H9 (cell line): Measurements from ENCODE around the gene DGKB. TPM values are rescaled to one million over a fixed set of nuclear protein-coding genes. Genes with fewer than 3 reads are reported as not detected.

Experiments used
- DNase-seq: peaks from one replicate; pipeline ENCODE4 v3.0.0-alpha.2; 2017
- H2AFZ ChIP-seq: one replicate; pipeline ENCODE4 v1.6.1; 2013; ENCODE audit warnings: mild to moderate bottlenecking, low read length, control low read depth, moderate library complexity
- H2AK5ac ChIP-seq: 2 replicates; pipeline ENCODE4 v1.6.1; 2013; ENCODE audit warnings: low read length, control low read depth, mixed read lengths; ENCODE audit not compliant: insufficient read length
- H2BK120ac ChIP-seq: one replicate; pipeline ENCODE4 v1.6.1; 2013; ENCODE audit warnings: low read depth, mild to moderate bottlenecking, low read length, control low read depth, inconsistent platforms; ENCODE audit not compliant: poor library complexity, severe bottlenecking
- H2BK12ac ChIP-seq: 2 replicates; pipeline ENCODE4 v1.6.1; 2013; ENCODE audit warnings: low read length, control low read depth, mixed read lengths, low read depth; ENCODE audit not compliant: insufficient read length
- H2BK15ac ChIP-seq: 2 replicates; pipeline ENCODE4 v1.6.1; 2013; ENCODE audit warnings: low read depth, low read length, control low read depth
- H2BK20ac ChIP-seq: one replicate; pipeline ENCODE4 v1.6.1; 2013; ENCODE audit warnings: low read depth, mild to moderate bottlenecking, low read length, control low read depth, inconsistent platforms; ENCODE audit not compliant: poor library complexity, severe bottlenecking
- H2BK5ac ChIP-seq: 2 replicates; pipeline ENCODE4 v1.6.1; 2013; ENCODE audit warnings: low read length, control low read depth, mixed read lengths; ENCODE audit not compliant: insufficient read length
- H3K14ac ChIP-seq: 2 replicates; pipeline ENCODE4 v1.6.1; 2013; ENCODE audit warnings: low read length, control low read depth; ENCODE audit not compliant: insufficient read depth
- H3K18ac ChIP-seq: 2 replicates; pipeline ENCODE4 v1.6.1; 2013; ENCODE audit warnings: low read depth, mild to moderate bottlenecking, mixed read lengths, low read length, control low read depth; ENCODE audit not compliant: insufficient read length
- H3K23ac ChIP-seq: 2 replicates; pipeline ENCODE4 v1.6.1; 2013; ENCODE audit warnings: low read length, control low read depth, mixed read lengths, low read depth; ENCODE audit not compliant: insufficient read length
- H3K23me2 ChIP-seq: 2 replicates; pipeline ENCODE4 v1.6.1; 2013; ENCODE audit warnings: low read depth, mild to moderate bottlenecking, mixed read lengths, low read length, control low read depth; ENCODE audit not compliant: insufficient read length, poor library complexity, severe bottlenecking
- H3K27ac ChIP-seq: 2 replicates; pipeline ENCODE4 v1.5.1; 2013; ENCODE audit warnings: low read length, control low read depth, mixed read lengths, low read depth; ENCODE audit not compliant: insufficient read length
- H3K27me3 ChIP-seq: 2 replicates; pipeline ENCODE4 v1.6.1; 2013; ENCODE audit warnings: low read length, control low read depth, inconsistent platforms; ENCODE audit not compliant: insufficient read depth
- H3K4ac ChIP-seq: 2 replicates; pipeline ENCODE4 v1.6.1; 2013; ENCODE audit warnings: low read depth, mild to moderate bottlenecking, control low read depth, inconsistent platforms, low read length, moderate library complexity
- H3K4me1 ChIP-seq: 2 replicates; pipeline ENCODE4 v1.6.1; 2013; ENCODE audit warnings: low read length, control low read depth, inconsistent platforms; ENCODE audit not compliant: insufficient read depth
- H3K4me2 ChIP-seq: 2 replicates; pipeline ENCODE4 v1.6.1; 2013; ENCODE audit warnings: low read length, control low read depth, mixed read lengths; ENCODE audit not compliant: insufficient read length, insufficient read depth
- H3K56ac ChIP-seq: 2 replicates; pipeline ENCODE4 v1.6.1; 2013; ENCODE audit warnings: low read depth, mild to moderate bottlenecking, mixed read lengths, low read length, control low read depth; ENCODE audit not compliant: insufficient read length
- H3K79me1 ChIP-seq: 2 replicates; pipeline ENCODE4 v1.6.1; 2013; ENCODE audit warnings: low read depth, mild to moderate bottlenecking, moderate library complexity, low read length, control low read depth, inconsistent platforms; ENCODE audit not compliant: insufficient read depth, poor library complexity, severe bottlenecking
- H3K79me2 ChIP-seq: 2 replicates; pipeline ENCODE4 v1.6.1; 2013; ENCODE audit warnings: low read length, control low read depth, inconsistent platforms; ENCODE audit not compliant: insufficient read depth
- H3K9ac ChIP-seq: 2 replicates; pipeline ENCODE4 v1.6.1; 2013; ENCODE audit warnings: low read length, control low read depth, mixed read lengths; ENCODE audit not compliant: insufficient read length; ENCODE audit errors: extremely low read depth
- H3K9me3 ChIP-seq: one replicate; pipeline ENCODE4 v1.6.1; 2013; ENCODE audit warnings: low read depth, low read length, inconsistent platforms; ENCODE audit not compliant: control insufficient read depth
- H3T11ph ChIP-seq: one replicate; pipeline ENCODE4 v1.6.1; 2013; ENCODE audit warnings: mild to moderate bottlenecking, low read length, control low read depth, inconsistent platforms
- H4K20me1 ChIP-seq: one replicate; pipeline ENCODE4 v1.6.1; 2013; ENCODE audit not compliant: control insufficient read depth, insufficient read length, insufficient read depth
- H4K5ac ChIP-seq: 2 replicates; pipeline ENCODE4 v1.6.1; 2013; ENCODE audit warnings: low read depth, mild to moderate bottlenecking, mixed read lengths, low read length, control low read depth; ENCODE audit not compliant: insufficient read length
- H4K8ac ChIP-seq: replicated peaks from 2 replicates; pipeline ENCODE4 v1.6.1; 2013; ENCODE audit warnings: low read length, control low read depth, mixed read lengths, low read depth; ENCODE audit not compliant: insufficient read length
- H4K91ac ChIP-seq: 2 replicates; pipeline ENCODE4 v1.6.1; 2013; ENCODE audit warnings: low read depth, mild to moderate bottlenecking, moderate library complexity, mixed read lengths, low read length, control low read depth; ENCODE audit not compliant: insufficient read length
- H3K27ac Mint-ChIP-seq, 3 experiments: 2 replicates in 2 of 3; 3 replicates in 1 of 3; pipeline ENCODE4 v1.8.0; 2020 to 2021; ENCODE audit warnings: mixed read lengths in 3 of 3, mild to moderate bottlenecking in 1 of 3, moderate library complexity in 1 of 3
- H3K27me3 Mint-ChIP-seq: 2 replicates; pipeline ENCODE4 v1.8.0; 2021; ENCODE audit warnings: low read depth, mild to moderate bottlenecking, moderate library complexity, mixed read lengths
- H3K36me3 Mint-ChIP-seq, 3 experiments: 2 replicates in 2 of 3; 3 replicates in 1 of 3; pipeline ENCODE4 v1.8.0; 2020 to 2021; ENCODE audit warnings: low read depth in 3 of 3, mixed read lengths in 3 of 3; ENCODE audit not compliant: insufficient read depth in 1 of 3
- H3K4me1 Mint-ChIP-seq, 2 experiments: 2 replicates each; pipeline ENCODE4 v1.8.0; 2020; ENCODE audit warnings: mixed read lengths in 2 of 2
- H3K4me3 Mint-ChIP-seq, 2 experiments: 2 replicates in 1 of 2; 3 replicates in 1 of 2; pipeline ENCODE4 v1.8.0; 2020 to 2021; ENCODE audit warnings: mild to moderate bottlenecking in 2 of 2, mixed read lengths in 2 of 2, moderate library complexity in 1 of 2
- H3K9me3 Mint-ChIP-seq, 2 experiments: 2 replicates in 1 of 2; 3 replicates in 1 of 2; pipeline ENCODE4 v1.8.0; 2020; ENCODE audit warnings: mild to moderate bottlenecking in 2 of 2, mixed read lengths in 2 of 2, moderate library complexity in 1 of 2
- WGBS: extraction: QIAGEN DNeasy Blood & Tissue Kit; methylation state at CpG from one replicate; pipeline ENCODE4 v1.1.7; 2013; ENCODE audit warnings: missing lambda C conversion rate, low lambda C conversion rate, mixed read lengths; ENCODE audit not compliant: insufficient read length; ENCODE audit errors: extremely low coverage; 5-methylcytosine and 5-hydroxymethylcytosine counted together
- total RNA-seq: library from RNA; stranded (reverse); gene quantifications from 2 replicates; pipeline ENCODE4 v1.2.1, GENCODE V29; 2021
- TF ChIP-seq, protein P1 (sequence below): fragments of 200-600 bp; sonication (generic); conservative IDR thresholded peaks from 3 replicates; pipeline ENCODE4 v1.8.0; 2021; ENCODE audit warnings: antibody characterized with exemption, mild to moderate bottlenecking

DGKB gene
- total RNA-seq, 1 experiment from 2014 or later, result 0.26 TPM

DNA sequence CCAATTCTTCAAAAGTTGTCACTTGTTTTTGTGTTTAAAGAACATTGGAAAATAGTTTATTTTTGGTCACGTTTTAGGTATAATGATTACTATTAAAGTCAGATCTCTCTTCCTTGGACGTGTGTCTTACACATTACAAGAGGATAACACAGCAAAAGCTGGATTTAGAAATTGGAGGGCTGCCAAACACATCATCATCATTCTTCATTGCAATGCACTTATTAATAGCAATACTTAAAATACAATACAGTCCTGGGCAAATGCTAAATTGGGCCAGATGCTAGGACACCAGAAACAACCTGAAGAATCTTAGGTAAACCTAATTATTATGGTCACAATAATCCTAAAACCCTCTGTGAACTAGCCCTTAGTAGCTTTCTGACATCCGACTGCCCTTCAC is 303.6 kb downstream of the DGKB start:
- Mint-ChIP-seq H3K36me3 (no peaks in the 10 kb centered on the region), H3K27me3 (no peaks in the 10 kb centered on the region), H3K4me1 (no peaks in the 10 kb centered on the region), H3K9me3 (no peaks in the 10 kb centered on the region), H3K27ac (no peak overlapping the region), H3K4me3 (no peak overlapping the region)
- H2BK20ac ChIP-seq, result no peak overlapping the region
- H3K56ac ChIP-seq, result no peak overlapping the region
- no CpG with 5 or more reads among the region's 3 CpGs for WGBS
- H3K79me1 ChIP-seq, result no peaks in the 10 kb centered on the region
- H2BK120ac ChIP-seq, result no peak overlapping the region
- no peak for DNase-seq
- no peak overlapping the region for H3K14ac ChIP-seq
- H2AFZ ChIP-seq, result no peak overlapping the region
- H3K9me3 ChIP-seq, result no peaks in the 10 kb centered on the region
- no peak overlapping the region for H4K91ac ChIP-seq
- TF ChIP-seq, protein P1, sequence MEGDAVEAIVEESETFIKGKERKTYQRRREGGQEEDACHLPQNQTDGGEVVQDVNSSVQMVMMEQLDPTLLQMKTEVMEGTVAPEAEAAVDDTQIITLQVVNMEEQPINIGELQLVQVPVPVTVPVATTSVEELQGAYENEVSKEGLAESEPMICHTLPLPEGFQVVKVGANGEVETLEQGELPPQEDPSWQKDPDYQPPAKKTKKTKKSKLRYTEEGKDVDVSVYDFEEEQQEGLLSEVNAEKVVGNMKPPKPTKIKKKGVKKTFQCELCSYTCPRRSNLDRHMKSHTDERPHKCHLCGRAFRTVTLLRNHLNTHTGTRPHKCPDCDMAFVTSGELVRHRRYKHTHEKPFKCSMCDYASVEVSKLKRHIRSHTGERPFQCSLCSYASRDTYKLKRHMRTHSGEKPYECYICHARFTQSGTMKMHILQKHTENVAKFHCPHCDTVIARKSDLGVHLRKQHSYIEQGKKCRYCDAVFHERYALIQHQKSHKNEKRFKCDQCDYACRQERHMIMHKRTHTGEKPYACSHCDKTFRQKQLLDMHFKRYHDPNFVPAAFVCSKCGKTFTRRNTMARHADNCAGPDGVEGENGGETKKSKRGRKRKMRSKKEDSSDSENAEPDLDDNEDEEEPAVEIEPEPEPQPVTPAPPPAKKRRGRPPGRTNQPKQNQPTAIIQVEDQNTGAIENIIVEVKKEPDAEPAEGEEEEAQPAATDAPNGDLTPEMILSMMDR, result no peak
- H3K23ac ChIP-seq, result no peak overlapping the region
- H3K9ac ChIP-seq, result no peak overlapping the region
- no peaks in the 10 kb centered on the region for H3K79me2 ChIP-seq
- H3K4me2 ChIP-seq, result no peak overlapping the region
- H4K20me1 ChIP-seq, result no peaks in the 10 kb centered on the region
- H2AK5ac ChIP-seq, result no peak overlapping the region
- H4K8ac ChIP-seq, result no peak overlapping the region
- no peak overlapping the region for H3T11ph ChIP-seq
- H3K27me3 ChIP-seq, result no peaks in the 10 kb centered on the region
- H2BK15ac ChIP-seq, result no peak overlapping the region
- no peak overlapping the region for H3K27ac ChIP-seq
- no peak overlapping the region for H3K4ac ChIP-seq
- no peaks in the 10 kb centered on the region for H3K4me1 ChIP-seq
- H2BK12ac ChIP-seq, result no peak overlapping the region
- no peak overlapping the region for H3K18ac ChIP-seq
- no peak overlapping the region for H2BK5ac ChIP-seq
- H3K23me2 ChIP-seq, result no peaks in the 10 kb centered on the region
- H4K5ac ChIP-seq, result no peak overlapping the region
